ENCODE measurements around the gene INHBC. TPM values are rescaled to one million over a fixed set of nuclear protein-coding genes. Genes with fewer than 3 reads are reported as not detected.

The INHBC gene
- total RNA-seq, 1 donor from 2014 or later = not detected

- Histone ChIP-seq H3K4me3 (ENCODE audit: low read depth, low read length) (no peak within 1 kb of the TSS), H3K36me3 (ENCODE audit: control insufficient read depth, insufficient read depth, low read length) (no peaks in the 10 kb centered on the region), H3K27me3 (ENCODE audit: control insufficient read depth, insufficient read depth, low read length) (peaks cover 37% of the 10 kb centered on the region)
- TF ChIP-seq CTCF (IDR thresholded peaks at IDR 0.05; ENCODE audit: insufficient read depth, low read length, poor library complexity, severe bottlenecking) = no peak
- no peak for DNase-seq (ENCODE audit: low read depth)
Measured at GRCh38 chr12:57479376-57480115, 45.0 kb downstream of the INHBC start, which contains the start of gene ARHGAP9. Gene ARHGAP9 (minus strand): TSS chr12:57479866. CDS start chr12:57479406, 460 bp downstream.

DNA sequence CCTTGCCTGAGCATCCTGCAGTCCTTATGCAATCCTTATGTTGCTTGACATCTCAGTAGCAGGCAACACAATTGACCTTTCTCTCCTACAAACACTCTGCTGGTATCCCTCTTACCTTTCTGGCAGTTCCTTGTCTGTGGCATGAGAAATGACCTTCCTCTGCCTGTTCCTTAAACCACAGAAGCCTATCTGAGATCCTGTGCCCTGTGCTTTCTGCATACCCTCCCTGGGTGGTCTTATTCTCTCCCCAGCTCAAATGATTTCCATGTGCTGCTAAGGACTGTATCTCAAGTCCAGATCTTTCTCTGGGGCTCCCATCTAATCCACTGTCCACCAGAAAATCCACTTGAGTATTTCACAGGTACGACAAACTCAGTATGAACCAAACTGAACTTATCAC lies 47.1 kb downstream of the INHBC start:
- H3K4me3 ChIP-seq (ENCODE audit: low read depth, low read length) = no peak overlapping the region
- no peak for TF ChIP-seq CTCF (IDR thresholded peaks at IDR 0.05; ENCODE audit: insufficient read depth, low read length, poor library complexity, severe bottlenecking)
- DNase-seq (ENCODE audit: low read depth) = no peak
- H3K36me3 ChIP-seq (ENCODE audit: control insufficient read depth, insufficient read depth, low read length) = no peaks in the 10 kb centered on the region
- H3K27me3 ChIP-seq (ENCODE audit: control insufficient read depth, insufficient read depth, low read length) = peaks cover 15% of the 10 kb centered on the region

DNA sequence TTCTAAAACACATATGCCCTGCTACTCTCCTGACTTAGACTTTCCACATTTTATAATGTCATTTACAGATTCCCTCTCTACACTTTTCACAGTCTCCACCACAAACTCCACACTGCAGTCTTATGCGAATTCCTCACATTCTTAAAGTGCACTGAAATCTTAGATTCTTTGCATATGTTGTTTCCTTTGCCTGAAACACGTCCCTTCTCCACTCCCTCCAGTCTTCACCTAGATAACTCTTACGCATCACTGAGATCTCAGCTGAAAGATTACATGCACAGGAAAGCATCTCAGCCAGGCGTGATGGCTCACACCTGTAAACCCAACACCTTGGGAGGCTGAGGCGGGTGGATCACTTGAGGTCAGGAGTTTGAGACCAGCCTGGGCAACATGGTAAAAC lies 48.9 kb downstream of the INHBC start:
- DNase-seq (ENCODE audit: low read depth) = peak; percentile 54
- Histone ChIP-seq H3K36me3 (ENCODE audit: control insufficient read depth, insufficient read depth, low read length) (no peaks in the 10 kb centered on the region), H3K4me3 (ENCODE audit: low read depth, low read length) (no peak overlapping the region), H3K27me3 (ENCODE audit: control insufficient read depth, insufficient read depth, low read length) (peaks cover 7% of the 10 kb centered on the region)
- TF ChIP-seq CTCF (IDR thresholded peaks at IDR 0.05; ENCODE audit: insufficient read depth, low read length, poor library complexity, severe bottlenecking) = no peak

GRCh38 chr12:57485695-57486094 lies 51.1 kb downstream of the INHBC start:
- H3K36me3 ChIP-seq (ENCODE audit: control insufficient read depth, insufficient read depth, low read length) = peaks cover 1% of the 10 kb centered on the region
- DNase-seq (ENCODE audit: low read depth) = no peak
- H3K27me3 ChIP-seq (ENCODE audit: control insufficient read depth, insufficient read depth, low read length) = peaks cover 3% of the 10 kb centered on the region
- TF ChIP-seq CTCF (IDR thresholded peaks at IDR 0.05; ENCODE audit: insufficient read depth, low read length, poor library complexity, severe bottlenecking) = no peak
- H3K4me3 ChIP-seq (ENCODE audit: low read depth, low read length) = no peak overlapping the region

DNA sequence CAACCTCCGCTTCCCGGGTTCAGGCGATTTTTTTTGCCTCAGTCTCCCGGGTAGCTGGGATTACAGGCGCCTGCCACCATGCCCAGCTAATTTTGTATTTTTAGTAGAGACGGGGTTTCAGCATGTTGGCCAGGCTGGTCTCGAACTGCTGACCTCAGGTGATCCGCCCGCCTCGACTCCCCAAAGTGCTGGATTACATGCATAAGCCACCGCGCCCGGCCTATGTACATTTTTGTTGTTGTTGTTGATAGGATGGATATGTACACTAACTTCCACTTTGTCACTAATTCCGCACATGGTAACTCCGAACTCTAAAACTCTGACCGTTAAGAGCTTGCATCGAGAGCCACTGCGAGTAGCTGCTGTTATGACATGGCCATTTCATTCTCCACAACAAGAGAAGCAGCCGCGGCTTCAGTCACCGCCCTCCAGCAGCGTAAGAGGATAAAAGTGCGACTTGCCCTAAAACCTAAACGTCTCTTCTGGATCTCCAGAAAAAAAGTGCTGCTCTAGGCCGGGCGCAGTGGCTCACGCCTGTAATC lies 52.5 kb downstream of the INHBC start:
- Histone ChIP-seq H3K36me3 (ENCODE audit: control insufficient read depth, insufficient read depth, low read length) (peaks cover 1% of the 10 kb centered on the region), H3K27me3 (ENCODE audit: control insufficient read depth, insufficient read depth, low read length) (no peaks in the 10 kb centered on the region), H3K4me3 (ENCODE audit: low read depth, low read length) (no peak overlapping the region)
- DNase-seq (ENCODE audit: low read depth) = no peak
- TF ChIP-seq CTCF (IDR thresholded peaks at IDR 0.05; ENCODE audit: insufficient read depth, low read length, poor library complexity, severe bottlenecking) = no peak

Measured in kidney epithelial cell (primary cell).